Measurements from ENCODE around the gene CREBBP.

GRCh38 chr16:3829631-3830536, 50.6 kb downstream of the CREBBP start:
- TF ChIP-seq CTCF (IDR thresholded peaks at IDR 0.05) (no peak), POLR2A (IDR thresholded peaks at IDR 0.05) (no peak)

All from suprapubic skin (tissue), 3 donors.